OCI-M1 (cell line): ENCODE results near the gene PHF21B.

Experiments
- DNase-seq: peaks from one replicate; lab custom pipeline; 2025; lab: John Stamatoyannopoulos, UW

The PHF21B gene

GRCh38 chr22:44990328-44990727, 19.5 kb downstream of the PHF21B start:
- no peak for DNase-seq

- DNase-seq = peak; percentile 19
Observed at GRCh38 chr22:44988671-44989070, 21.1 kb downstream of the PHF21B start.

- no peak for DNase-seq
Observed at GRCh38 chr22:44986926-44987325, 22.9 kb downstream of the PHF21B start.

DNA sequence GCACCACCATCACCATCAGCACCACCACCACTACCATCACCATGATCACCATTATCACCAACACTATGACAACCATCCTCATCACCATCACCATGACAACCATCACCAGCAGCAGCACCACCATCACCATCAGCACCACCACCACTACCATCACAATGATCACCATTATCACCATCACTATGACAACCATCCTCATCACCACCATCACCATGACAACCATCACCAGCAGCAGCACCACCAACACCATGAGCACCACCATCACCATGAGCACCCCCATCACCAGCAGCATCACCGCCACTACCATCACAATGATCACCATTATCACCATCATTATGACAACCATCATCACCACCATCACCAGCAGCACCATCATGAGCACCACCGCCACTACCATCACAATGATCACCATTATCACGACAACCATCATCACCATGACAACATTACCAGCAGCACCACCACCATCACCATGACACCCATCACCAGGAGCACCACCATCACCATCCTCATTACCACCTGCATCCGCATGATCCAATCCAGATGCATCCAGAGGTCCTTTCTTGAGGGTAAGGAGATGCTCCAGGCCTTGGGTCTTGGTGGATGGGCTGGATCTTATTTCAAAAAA, 23.8 kb downstream of the PHF21B start:
- DNase-seq = no peak

DNA sequence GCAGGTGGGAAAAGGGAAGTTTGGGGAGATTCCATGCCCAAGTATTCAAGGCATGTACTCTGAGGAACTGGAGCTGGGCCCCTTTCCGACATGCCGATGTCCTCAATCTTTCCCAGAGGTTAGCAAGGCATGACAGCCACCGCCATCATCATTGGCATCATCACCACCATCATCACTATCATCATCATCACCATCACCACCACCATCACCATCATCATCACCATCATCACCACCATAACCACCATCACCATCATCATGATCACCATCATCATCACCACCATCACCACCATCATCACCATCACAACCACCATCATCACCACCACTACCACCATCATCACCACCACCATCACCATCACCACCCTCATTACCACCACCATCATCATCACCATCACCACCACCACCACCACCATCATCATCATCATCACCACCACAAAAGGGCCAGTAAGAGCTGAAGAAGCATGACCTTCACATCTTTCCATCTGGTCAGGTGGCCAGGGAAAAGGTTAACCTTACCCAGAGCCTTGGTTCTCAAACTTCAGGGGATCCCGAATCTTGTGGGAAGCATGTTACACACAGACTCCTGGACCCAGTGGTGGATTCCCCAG, 25.8 kb downstream of the PHF21B start:
- no peak for DNase-seq

GRCh38 chr22:44982445-44982844, 27.4 kb downstream of the PHF21B start:
- DNase-seq = no peak

- DNase-seq = no peak
Observed at GRCh38 chr22:44981857-44982256, 27.9 kb downstream of the PHF21B start.

DNA sequence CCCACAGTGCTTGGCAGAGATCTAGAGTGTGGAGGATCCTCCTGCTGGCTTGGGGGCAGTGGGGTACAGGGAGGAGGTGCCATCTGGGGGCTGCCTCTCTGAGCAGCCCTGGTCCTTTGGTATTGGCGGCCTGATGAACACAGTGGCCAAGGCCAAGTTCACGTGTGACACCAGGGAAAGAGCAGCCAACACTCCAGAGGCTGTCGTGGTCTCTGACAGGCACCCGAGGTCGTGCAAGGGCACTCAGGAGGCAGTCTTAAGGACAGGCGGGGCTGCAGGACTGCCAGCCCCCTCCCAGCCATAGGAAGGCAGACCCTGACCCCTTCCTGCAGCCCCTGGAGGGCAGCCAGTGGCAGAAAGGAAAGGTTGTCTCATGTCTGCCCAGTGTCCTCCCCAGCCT, 30.7 kb downstream of the PHF21B start:
- DNase-seq = no peak

GRCh38 chr22:44975427-44976262, 34.2 kb downstream of the PHF21B start:
- DNase-seq = peak; percentile 92

DNA sequence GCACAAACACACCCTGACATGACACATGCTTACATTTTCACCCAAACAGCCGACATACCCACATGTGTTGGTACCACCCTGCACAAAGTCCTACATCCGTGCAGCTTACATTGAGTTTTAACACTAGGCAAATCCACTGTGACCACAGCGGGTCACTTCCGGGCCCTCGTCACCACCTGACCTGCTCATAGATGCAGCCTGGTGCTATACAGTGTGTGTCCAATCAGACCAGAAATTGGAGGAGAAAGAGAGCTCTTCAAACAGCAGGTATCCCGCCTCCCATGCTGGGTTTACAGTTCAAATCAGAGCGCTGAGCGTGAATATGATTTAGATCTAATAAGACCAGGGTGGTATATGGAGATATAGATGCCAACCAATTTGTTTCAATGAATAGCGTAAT, 35.4 kb downstream of the PHF21B start:
- DNase-seq = no peak

DNA sequence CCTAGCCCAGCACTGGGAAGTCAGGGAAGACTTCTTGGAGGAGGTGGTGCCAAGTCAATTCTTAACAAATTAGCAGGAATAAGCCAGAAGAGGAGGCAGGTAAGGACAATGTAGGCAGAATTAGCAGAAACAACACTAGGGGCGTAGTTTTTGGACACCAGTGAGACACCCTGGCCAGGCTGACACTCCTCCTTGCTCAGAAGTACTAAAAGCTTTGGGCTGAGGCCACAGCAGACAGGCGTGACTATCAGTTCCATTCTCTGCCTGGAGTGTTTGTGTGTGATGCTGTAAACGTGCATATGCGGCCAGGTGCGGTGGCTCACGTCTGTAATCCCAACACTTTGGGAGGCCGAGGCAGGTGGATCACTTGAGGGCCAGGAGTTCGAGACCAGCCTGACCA, 36.0 kb downstream of the PHF21B start:
- DNase-seq = no peak

DNA sequence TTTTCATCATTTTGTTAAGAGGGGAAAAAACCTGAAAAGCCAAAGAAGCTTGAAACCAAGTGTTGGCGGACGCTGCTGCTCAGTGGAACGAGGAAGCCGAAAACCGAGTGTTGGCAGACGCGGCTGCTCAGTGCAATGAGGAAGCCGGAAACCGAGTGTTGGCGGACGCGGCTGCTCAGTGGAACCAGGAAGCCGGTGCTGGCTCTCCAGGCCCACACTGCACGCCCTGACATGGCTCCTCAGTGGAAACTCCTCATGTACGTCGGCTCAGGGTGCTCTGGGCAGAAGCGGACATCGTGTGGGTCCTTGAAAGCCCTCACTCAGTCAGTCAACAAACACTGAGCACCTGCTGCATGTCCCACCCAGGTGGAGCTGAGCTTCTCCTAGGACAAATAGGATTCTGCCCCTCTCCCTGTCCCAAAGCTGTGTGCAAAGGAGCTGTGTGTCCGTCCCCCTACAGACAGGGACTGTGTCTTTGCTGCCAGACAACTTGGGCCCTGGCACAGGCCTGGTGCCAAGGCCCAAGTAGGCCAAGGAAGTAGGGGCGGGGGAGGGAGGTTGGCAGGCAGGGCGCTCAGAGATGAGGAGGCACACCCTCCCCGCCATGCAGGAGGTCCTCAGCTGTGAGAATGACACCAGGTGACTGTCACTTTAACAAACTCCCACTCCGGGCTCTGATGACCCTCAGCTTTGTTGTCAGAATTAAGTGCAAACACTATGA, 37.3 kb downstream of the PHF21B start:
- DNase-seq = no peak

GRCh38 chr22:44971651-44972362, 38.0 kb downstream of the PHF21B start:
- no peak for DNase-seq

DNA sequence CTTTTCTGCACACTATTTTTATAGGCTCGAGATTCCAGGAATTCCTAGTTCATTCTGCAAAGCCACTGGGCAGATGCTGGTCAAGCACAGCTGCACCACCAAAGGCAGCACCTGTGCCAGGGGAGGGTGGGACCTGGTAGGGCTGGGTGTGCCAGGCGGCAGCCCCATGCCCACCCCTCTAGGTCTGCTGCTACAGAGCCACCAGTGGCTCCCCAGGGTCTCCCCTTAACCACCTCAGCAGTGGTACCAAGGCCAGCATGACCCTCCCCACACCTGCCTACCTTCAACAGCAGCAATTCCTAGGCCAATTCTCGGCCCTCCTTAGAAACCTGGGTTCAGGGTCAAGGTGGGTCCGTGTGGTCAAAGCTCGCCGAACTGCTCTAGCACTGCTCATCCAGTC, 39.5 kb downstream of the PHF21B start:
- DNase-seq = no peak

DNA sequence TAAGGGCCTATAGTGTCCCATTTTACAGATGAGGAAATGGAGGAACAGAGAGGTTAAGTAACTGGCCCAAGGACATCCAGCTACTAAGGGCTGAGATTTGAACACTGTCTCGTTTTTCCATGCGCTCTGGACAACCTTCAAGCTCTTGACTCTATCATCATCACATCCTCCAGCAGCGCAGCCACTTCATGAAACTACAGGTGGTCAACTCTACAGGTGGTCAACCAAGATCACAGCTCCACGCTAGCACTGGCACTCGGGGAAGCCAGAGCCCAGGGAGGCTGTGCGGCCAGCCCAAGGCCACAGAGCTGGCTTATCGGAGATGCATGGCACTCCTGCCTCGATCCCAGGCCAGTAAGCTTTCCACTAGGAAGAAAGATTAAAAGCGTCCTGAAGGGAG, 40.0 kb downstream of the PHF21B start:
- no peak for DNase-seq

DNA sequence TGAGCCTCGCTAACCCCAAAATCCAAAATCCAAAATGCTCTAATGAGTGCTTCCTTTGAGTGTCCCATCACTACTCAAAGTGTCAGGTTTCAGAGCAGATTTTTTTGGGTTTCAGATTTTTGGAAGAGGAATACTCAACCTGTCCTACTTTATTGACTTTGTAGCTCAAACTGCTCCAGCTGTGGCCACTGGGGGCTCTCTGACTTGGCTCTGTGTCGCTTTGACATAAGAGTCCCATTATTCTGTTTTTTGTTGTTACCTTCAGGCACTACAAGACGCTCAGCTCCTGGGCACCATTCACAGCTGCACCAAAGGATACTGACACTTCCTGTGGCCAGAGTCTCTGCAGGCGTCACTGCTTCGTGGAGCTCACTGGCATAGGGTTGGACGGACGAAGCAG, 41.1 kb downstream of the PHF21B start:
- DNase-seq = no peak

- DNase-seq = no peak
Observed at GRCh38 chr22:44965171-44965570, 44.6 kb downstream of the PHF21B start.

DNA sequence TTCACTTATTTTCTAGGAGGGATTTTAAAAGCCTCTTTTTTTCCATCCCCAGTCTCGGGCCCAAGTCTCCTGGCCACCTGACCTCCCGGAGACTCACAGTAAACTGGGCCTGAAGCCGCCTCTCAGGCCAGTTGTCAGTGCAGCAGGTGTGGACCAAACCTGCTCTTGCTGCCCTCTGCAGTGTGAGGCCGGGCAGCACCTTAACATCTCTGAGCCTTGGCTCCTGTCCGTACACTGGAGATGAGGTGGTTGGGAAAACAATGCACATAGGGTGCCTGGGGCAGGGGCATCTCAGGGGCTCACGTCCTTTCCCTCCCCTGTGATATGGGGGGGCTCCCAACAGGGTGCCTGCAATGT, 45.1 kb downstream of the PHF21B start:
- no peak for DNase-seq

GRCh38 chr22:44963832-44964721, 45.7 kb downstream of the PHF21B start:
- no peak for DNase-seq

DNA sequence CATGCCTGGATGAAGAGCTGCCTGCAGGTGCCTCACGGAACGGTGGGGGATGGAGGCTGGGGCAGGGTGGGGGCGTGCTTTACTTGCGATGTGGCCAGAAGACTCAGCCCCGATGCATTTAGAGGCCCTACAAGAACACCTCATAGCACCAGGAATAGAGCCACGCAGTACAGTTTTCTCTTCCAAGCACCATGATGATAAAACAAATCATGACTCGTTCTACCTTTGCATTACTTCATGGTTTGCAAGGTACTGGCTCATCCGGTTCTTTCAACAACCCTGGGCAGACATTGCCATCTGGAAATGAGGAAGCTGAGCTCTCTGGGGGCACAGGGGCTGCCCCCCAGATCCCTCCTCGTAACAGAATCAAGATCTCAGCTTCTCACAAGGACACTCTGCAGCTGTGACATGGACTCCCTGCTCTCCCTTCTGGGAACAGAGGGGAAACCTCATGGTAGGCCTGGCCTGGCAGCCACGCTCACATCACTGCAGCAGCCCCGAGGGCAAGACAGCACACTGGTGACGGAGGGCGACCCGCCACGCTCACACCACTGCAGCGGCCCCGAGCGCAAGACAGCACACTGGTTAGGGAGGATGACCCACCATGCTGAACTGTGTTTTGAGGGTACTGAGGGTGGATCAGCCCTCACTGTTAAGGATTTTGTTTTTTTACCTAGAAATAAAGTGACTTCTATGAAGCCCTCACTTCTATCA, 46.9 kb downstream of the PHF21B start:
- DNase-seq = no peak
